SK-N-SH treated with all-trans-retinoic acid at 6 μM for 48 hours (cell line): ENCODE results near the gene C13orf46.

ENCODE experiments used
- ARNTL ChIP-seq: fragments of 450-650 bp; formaldehyde crosslinking; IDR thresholded peaks from 2 replicates; pipeline ENCODE4 v1.5.0; 2020; ENCODE audit warnings: low read depth, mild to moderate bottlenecking, moderate library complexity, borderline replicate concordance
- OSR1 ChIP-seq: fragments of 250-450 bp; sonication (Bioruptor Pico); IDR thresholded peaks from 2 replicates; pipeline ENCODE4 v1.8.0; 2022; ENCODE audit warnings: moderate library complexity, mild to moderate bottlenecking, inconsistent platforms
- PATZ1 ChIP-seq: fragments of 250-450 bp; sonication (Bioruptor Pico); IDR thresholded peaks from 2 replicates; pipeline ENCODE4 v1.8.0; 2020; ENCODE audit warnings: mild to moderate bottlenecking, moderate library complexity, borderline replicate concordance
- TCF4 ChIP-seq: fragments of 250-450 bp; sonication (Bioruptor Pico); IDR thresholded peaks from 2 replicates; pipeline ENCODE4 v1.8.0; 2021; ENCODE audit warnings: mild to moderate bottlenecking, moderate library complexity, borderline replicate concordance
- TSHZ2 ChIP-seq: fragments of 250-450 bp; sonication (Bioruptor Pico); IDR thresholded peaks from 2 replicates; pipeline ENCODE4 v1.5.0; 2020; ENCODE audit warnings: mild to moderate bottlenecking, moderate library complexity
- ZC3H10 ChIP-seq: fragments of 250-450 bp; sonication (Bioruptor Pico); IDR thresholded peaks from 2 replicates; pipeline ENCODE4 v1.5.1; 2021; ENCODE audit warnings: mild to moderate bottlenecking, moderate library complexity
- ZFP3 ChIP-seq: fragments of 250-450 bp; sonication (Bioruptor Pico); IDR thresholded peaks from 2 replicates; pipeline ENCODE4 v1.5.0; 2020; ENCODE audit warnings: mild to moderate bottlenecking, moderate library complexity
- ZFP30 ChIP-seq: fragments of 450-650 bp; formaldehyde crosslinking; IDR thresholded peaks from 2 replicates; pipeline ENCODE4 v1.5.0; 2022; ENCODE audit warnings: mild to moderate bottlenecking, moderate library complexity
- ZNF565 ChIP-seq: fragments of 450-650 bp; formaldehyde crosslinking; conservative IDR thresholded peaks from 2 replicates; pipeline ENCODE4 v1.5.0; 2020; ENCODE audit warnings: low read depth, mild to moderate bottlenecking, moderate library complexity
- ZNF8 ChIP-seq: fragments of 450-650 bp; formaldehyde crosslinking; IDR thresholded peaks from 2 replicates; pipeline ENCODE4 v1.5.0; 2020; ENCODE audit warnings: mild to moderate bottlenecking, moderate library complexity
- TF ChIP-seq, protein P1 (sequence below): fragments of 250-450 bp; sonication (Bioruptor Pico); IDR thresholded peaks from 2 replicates; pipeline ENCODE4 v1.5.1; 2020; ENCODE audit warnings: low read depth, mild to moderate bottlenecking, moderate library complexity
- TF ChIP-seq, protein P2 (sequence below): fragments of 250-450 bp; sonication (Bioruptor Pico); IDR thresholded peaks from 2 replicates; pipeline ENCODE4 v1.8.0; 2021; ENCODE audit warnings: low read depth, mild to moderate bottlenecking, moderate library complexity, borderline replicate concordance

- TF ChIP-seq PATZ1 (CRISPR knock-in tag) (no peak), OSR1 (no peak), ZNF8 (CRISPR knock-in tag) (no peak), ZFP3 (CRISPR knock-in tag) (no peak), ZFP30 (CRISPR knock-in tag) (no peak), ZC3H10 (CRISPR knock-in tag) (no peak), ARNTL (CRISPR knock-in tag) (no peak), TSHZ2 (CRISPR knock-in tag) (no peak), ZNF565 (CRISPR knock-in tag) (no peak), TCF4 (CRISPR knock-in tag) (no peak)
- TF ChIP-seq, protein P1, sequence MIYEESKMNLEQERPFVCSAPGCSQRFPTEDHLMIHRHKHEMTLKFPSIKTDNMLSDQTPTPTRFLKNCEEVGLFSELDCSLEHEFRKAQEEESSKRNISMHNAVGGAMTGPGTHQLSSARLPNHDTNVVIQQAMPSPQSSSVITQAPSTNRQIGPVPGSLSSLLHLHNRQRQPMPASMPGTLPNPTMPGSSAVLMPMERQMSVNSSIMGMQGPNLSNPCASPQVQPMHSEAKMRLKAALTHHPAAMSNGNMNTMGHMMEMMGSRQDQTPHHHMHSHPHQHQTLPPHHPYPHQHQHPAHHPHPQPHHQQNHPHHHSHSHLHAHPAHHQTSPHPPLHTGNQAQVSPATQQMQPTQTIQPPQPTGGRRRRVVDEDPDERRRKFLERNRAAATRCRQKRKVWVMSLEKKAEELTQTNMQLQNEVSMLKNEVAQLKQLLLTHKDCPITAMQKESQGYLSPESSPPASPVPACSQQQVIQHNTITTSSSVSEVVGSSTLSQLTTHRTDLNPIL (CRISPR knock-in tag): no peak
- TF ChIP-seq, protein P2, sequence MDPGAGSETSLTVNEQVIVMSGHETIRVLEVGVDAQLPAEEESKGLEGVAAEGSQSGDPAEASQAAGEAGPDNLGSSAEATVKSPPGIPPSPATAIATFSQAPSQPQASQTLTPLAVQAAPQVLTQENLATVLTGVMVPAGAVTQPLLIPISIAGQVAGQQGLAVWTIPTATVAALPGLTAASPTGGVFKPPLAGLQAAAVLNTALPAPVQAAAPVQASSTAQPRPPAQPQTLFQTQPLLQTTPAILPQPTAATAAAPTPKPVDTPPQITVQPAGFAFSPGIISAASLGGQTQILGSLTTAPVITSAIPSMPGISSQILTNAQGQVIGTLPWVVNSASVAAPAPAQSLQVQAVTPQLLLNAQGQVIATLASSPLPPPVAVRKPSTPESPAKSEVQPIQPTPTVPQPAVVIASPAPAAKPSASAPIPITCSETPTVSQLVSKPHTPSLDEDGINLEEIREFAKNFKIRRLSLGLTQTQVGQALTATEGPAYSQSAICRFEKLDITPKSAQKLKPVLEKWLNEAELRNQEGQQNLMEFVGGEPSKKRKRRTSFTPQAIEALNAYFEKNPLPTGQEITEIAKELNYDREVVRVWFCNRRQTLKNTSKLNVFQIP (CRISPR knock-in tag): no peak
These were observed 30.7 kb upstream of the C13orf46 start for GRCh38 chr13:114004420-114005205.
